Measurements from ENCODE around the gene CALML3. TPM values are rescaled to one million over a fixed set of nuclear protein-coding genes. Genes with fewer than 3 reads are reported as not detected.
A peak's percentile ranks its signal among the peaks of the same experiment; 100 is the strongest.

CALML3 gene
- total RNA-seq, 4 donors from 2014 or later, result 0.24 TPM; not detected in 3

DNA sequence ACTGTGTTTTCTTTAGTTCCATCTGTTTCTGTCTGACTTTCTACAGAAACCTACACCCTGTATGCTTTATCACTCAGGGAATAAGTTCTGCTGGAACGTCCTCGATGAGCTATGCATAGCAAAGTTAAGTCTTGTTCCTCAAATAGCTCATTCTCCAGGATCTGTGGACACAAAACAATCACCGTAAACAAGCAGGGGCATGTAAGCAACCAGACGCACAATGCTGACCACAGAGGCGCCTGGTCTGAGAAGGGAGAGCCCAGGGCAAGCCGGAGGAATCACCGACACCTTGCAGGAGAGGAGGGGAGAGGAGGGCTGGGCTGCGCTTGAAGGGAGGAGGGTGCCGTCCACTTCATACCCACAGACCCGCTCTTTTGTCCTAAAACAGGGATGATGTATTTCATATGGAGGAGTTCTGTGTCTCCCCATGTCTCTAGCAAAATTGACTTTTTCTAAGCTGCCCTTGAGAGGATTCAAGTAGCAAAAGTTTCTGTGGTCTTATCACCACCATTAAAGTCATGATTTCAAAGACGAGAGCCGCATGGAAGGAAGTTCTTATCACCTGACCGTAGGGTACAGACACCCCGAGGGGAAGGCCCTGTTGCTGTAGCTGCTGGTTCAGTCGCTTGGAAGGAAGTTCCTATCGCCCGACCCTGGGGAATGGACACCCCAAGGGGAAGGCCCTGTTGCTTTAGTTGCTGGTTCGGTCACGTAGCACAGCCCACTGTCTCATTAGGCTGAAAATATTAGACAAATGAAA is 14.3 kb downstream of the CALML3 start:
- Histone ChIP-seq H3K27ac (no peak overlapping the region), H3K27me3 (no peaks in the 10 kb centered on the region), H3K4me1 (peaks cover 0 to 8% of the 10 kb centered on the region in 2 donors), H3K4me3 (replicated peaks in 1 of 3) (no peak overlapping the region), H3K9me3 (no peaks in the 10 kb centered on the region), H3K36me3 (no peaks in the 10 kb centered on the region)
- TF ChIP-seq, protein P1, sequence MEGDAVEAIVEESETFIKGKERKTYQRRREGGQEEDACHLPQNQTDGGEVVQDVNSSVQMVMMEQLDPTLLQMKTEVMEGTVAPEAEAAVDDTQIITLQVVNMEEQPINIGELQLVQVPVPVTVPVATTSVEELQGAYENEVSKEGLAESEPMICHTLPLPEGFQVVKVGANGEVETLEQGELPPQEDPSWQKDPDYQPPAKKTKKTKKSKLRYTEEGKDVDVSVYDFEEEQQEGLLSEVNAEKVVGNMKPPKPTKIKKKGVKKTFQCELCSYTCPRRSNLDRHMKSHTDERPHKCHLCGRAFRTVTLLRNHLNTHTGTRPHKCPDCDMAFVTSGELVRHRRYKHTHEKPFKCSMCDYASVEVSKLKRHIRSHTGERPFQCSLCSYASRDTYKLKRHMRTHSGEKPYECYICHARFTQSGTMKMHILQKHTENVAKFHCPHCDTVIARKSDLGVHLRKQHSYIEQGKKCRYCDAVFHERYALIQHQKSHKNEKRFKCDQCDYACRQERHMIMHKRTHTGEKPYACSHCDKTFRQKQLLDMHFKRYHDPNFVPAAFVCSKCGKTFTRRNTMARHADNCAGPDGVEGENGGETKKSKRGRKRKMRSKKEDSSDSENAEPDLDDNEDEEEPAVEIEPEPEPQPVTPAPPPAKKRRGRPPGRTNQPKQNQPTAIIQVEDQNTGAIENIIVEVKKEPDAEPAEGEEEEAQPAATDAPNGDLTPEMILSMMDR (IDR thresholded peaks at IDR 0.05), result no peak
- TF ChIP-seq POLR2A (IDR thresholded peaks at IDR 0.05), result no peak
- intact Hi-C loops (cut with DNase I), result no loop called here
- WGBS, 2 donors, result 89 to 93% methylated on average over 19 of the region's 19 CpGs
- DNase-seq, result peak in 1 of 2 donors; percentile 1

DNA sequence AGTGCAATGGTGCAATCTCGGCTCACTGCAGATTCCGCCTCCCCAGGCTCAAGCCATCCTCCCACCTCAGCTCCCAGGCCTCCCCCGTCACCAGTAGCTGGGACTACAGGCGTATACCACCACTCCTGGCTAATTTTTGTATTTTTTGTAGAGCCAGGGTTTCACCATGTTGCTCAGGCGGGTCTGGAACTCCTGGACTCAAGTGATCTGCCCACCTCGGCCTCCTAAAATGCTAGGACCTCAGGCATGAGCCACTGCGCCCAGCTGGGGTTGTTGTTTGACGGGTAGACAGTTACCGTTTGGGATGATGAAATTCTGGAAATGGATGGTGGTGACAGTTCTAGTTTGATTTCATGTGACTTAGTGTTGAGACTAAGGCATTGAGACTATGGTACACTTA is 15.3 kb downstream of the CALML3 start:
- Histone ChIP-seq H3K9me3 (no peaks in the 10 kb centered on the region), H3K27ac (no peak overlapping the region), H3K27me3 (no peaks in the 10 kb centered on the region), H3K4me1 (peaks cover 6 to 9% of the 10 kb centered on the region in 2 donors), H3K4me3 (replicated peaks in 1 of 3) (no peak overlapping the region), H3K36me3 (no peaks in the 10 kb centered on the region)
- WGBS, 2 donors, result 98 to 99% methylated on average over 9 of the region's 9 CpGs
- intact Hi-C loops (cut with DNase I), result no loop called here
- no peak for TF ChIP-seq POLR2A (IDR thresholded peaks at IDR 0.05)
- TF ChIP-seq, protein P1 (IDR thresholded peaks at IDR 0.05), result no peak
- DNase-seq, result no peak

DNA sequence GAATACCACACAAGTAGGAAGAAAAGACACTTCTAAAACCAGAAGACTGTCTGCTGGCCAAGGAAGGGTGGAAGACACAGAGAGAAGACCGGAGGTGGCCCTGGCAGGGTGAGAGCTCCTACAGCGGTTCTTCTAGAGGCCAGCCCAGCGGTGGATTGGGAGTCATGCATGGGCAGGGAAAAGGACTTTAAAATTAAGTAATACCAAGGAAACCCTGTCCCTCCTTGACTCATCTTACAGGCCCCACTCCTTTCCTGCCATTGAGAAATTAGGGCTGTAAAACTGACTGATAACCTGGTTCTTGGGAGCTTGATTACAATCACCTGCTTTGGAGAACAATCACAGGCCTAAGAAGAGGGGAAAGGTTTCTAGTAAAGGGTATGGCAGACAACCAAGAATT is 16.1 kb downstream of the CALML3 start:
- intact Hi-C loops (cut with DNase I), result no loop called here
- TF ChIP-seq, protein P1 (IDR thresholded peaks at IDR 0.05), result no peak
- TF ChIP-seq POLR2A (IDR thresholded peaks at IDR 0.05), result no peak
- H3K27ac ChIP-seq, result no peak overlapping the region
- H3K36me3 ChIP-seq, result no peaks in the 10 kb centered on the region
- no peaks in the 10 kb centered on the region for H3K27me3 ChIP-seq
- WGBS, 2 donors, result 96 to 100% methylated on average over 3 of the region's 3 CpGs
- H3K9me3 ChIP-seq, result no peaks in the 10 kb centered on the region
- peaks cover 13 to 16% of the 10 kb centered on the region in 2 donors for H3K4me1 ChIP-seq
- H3K4me3 ChIP-seq (replicated peaks in 1 of 3), result no peak overlapping the region
- no peak for DNase-seq

DNA sequence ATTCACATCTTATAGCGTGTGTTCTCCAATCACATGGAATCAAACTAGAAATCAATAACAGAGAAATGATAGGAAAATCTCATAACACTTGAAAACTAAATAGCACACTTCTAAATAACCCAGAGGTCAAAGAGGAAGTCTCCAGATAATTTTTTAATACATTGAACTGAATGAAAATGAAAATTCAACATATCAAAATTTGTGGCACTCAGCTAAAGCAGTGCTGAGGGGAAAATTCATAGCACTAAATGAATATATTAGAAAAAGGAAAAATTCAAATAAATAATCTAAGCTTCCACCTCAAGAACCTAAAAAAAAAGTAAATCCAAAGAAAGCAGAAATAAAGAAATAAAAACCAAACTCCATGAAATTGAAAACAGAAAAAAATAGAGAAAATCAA is 17.3 kb downstream of the CALML3 start:
- Histone ChIP-seq H3K9me3 (no peaks in the 10 kb centered on the region), H3K4me3 (replicated peaks in 1 of 3) (no peak overlapping the region), H3K27ac (no peak overlapping the region), H3K4me1 (peaks cover 25 to 27% of the 10 kb centered on the region in 2 donors), H3K27me3 (no peaks in the 10 kb centered on the region), H3K36me3 (no peaks in the 10 kb centered on the region)
- 97 to 100% methylated on average over 1 of the region's 1 CpG for WGBS, 2 donors
- intact Hi-C loops (cut with DNase I), result no loop called here
- TF ChIP-seq, protein P1 (IDR thresholded peaks at IDR 0.05), result no peak
- TF ChIP-seq POLR2A (IDR thresholded peaks at IDR 0.05), result no peak
- DNase-seq, result no peak

DNA sequence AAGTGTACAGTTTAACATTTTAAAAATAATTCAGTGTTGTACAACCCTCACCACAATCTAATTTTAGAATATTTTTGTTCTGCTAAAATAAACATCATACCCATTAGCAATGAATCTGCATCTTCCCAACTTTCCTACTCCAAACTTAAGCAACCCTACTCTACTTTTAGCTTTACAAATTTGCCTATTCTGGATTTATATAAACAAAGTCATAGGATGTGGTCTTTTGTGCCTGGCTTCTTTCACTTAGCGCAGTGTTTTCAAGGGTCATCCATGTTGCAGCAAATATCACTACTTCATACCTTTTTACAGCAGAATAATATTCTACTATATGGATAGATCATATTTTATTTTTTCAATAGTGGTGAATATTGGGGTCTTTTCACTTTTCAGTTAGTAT is 18.9 kb downstream of the CALML3 start:
- 90 to 100% methylated on average over 1 of the region's 1 CpG for WGBS, 2 donors
- Histone ChIP-seq H3K4me1 (peaks cover 40 to 42% of the 10 kb centered on the region in 2 donors), H3K4me3 (replicated peaks in 1 of 3) (no peak overlapping the region), H3K9me3 (no peaks in the 10 kb centered on the region), H3K36me3 (no peaks in the 10 kb centered on the region), H3K27ac (no peak overlapping the region), H3K27me3 (no peaks in the 10 kb centered on the region)
- no peak for DNase-seq
- intact Hi-C loops (cut with DNase I), result no loop called here
- no peak for TF ChIP-seq POLR2A (IDR thresholded peaks at IDR 0.05)
- TF ChIP-seq, protein P1 (IDR thresholded peaks at IDR 0.05), result no peak
